ENCODE data around the gene USP36.

Gene USP36

GRCh38 chr17:78798695-78799559 is 41.7 kb downstream of the USP36 start:
- Histone ChIP-seq H3K79me2 (ENCODE audit: low read length) (peaks cover 40% of the 10 kb centered on the region), H3K4me2 (ENCODE audit: low read depth, low read length) (no peak overlapping the region), H3K4me3 (ENCODE audit: low read length) (no peak overlapping the region), H3K9ac (ENCODE audit: low read length) (no peak overlapping the region), H2AFZ (ENCODE audit: low read length) (no peak overlapping the region), H3K4me1 (ENCODE audit: low read length) (no peaks in the 10 kb centered on the region), H4K20me1 (ENCODE audit: insufficient read depth, low read length) (no peaks in the 10 kb centered on the region), H3K36me3 (replicated peaks; ENCODE audit: insufficient read depth, low read length) (peaks cover 20% of the 10 kb centered on the region), H3K9me2 (replicated peaks; ENCODE audit: insufficient read depth, low read length) (no peaks in the 10 kb centered on the region), H3K27me3 (replicated peaks; ENCODE audit: insufficient read depth, low read length) (no peaks in the 10 kb centered on the region), H3F3A (ENCODE audit: insufficient read depth, low read length) (no peaks in the 10 kb centered on the region), H3K9me3 (replicated peaks; ENCODE audit: insufficient read depth, low read length) (no peaks in the 10 kb centered on the region), H3K27ac (ENCODE audit: low read length) (no peak overlapping the region)
- TF ChIP-seq CTCF (IDR thresholded peaks at IDR 0.05; ENCODE audit: low read length) = peak; percentile 46
- TF ChIP-seq EZH2 (optimal IDR thresholded peaks at IDR 0.05; ENCODE audit: low read depth, low read length) = no peak
- DNase-seq = peak; percentile 45

GRCh38 chr17:78797691-78798585 is 42.7 kb downstream of the USP36 start:
- Histone ChIP-seq H3K27me3 (replicated peaks; ENCODE audit: insufficient read depth, low read length) (no peaks in the 10 kb centered on the region), H3K4me1 (ENCODE audit: low read length) (no peaks in the 10 kb centered on the region), H3K9me3 (replicated peaks; ENCODE audit: insufficient read depth, low read length) (no peaks in the 10 kb centered on the region), H3K36me3 (replicated peaks; ENCODE audit: insufficient read depth, low read length) (peaks cover 11% of the 10 kb centered on the region), H3K4me2 (ENCODE audit: low read depth, low read length) (no peak overlapping the region), H4K20me1 (ENCODE audit: insufficient read depth, low read length) (no peaks in the 10 kb centered on the region), H3K4me3 (ENCODE audit: low read length) (no peak overlapping the region), H3K27ac (ENCODE audit: low read length) (no peak overlapping the region), H3K9me2 (replicated peaks; ENCODE audit: insufficient read depth, low read length) (no peaks in the 10 kb centered on the region), H3K79me2 (ENCODE audit: low read length) (peaks cover 30% of the 10 kb centered on the region), H2AFZ (ENCODE audit: low read length) (no peak overlapping the region), H3F3A (ENCODE audit: insufficient read depth, low read length) (no peaks in the 10 kb centered on the region), H3K9ac (ENCODE audit: low read length) (no peak overlapping the region)
- DNase-seq = no peak
- no peak for TF ChIP-seq EZH2 (optimal IDR thresholded peaks at IDR 0.05; ENCODE audit: low read depth, low read length)
- no peak for TF ChIP-seq CTCF (IDR thresholded peaks at IDR 0.05; ENCODE audit: low read length)
- no peak for TF ChIP-seq EZH2phosphoT487 (IDR thresholded peaks at IDR 0.05; ENCODE audit: low read length)

- Histone ChIP-seq H4K20me1 (ENCODE audit: insufficient read depth, low read length) (no peaks in the 10 kb centered on the region), H3K9ac (ENCODE audit: low read length) (no peak overlapping the region), H3K36me3 (replicated peaks; ENCODE audit: insufficient read depth, low read length) (peaks cover 11% of the 10 kb centered on the region), H3K9me2 (replicated peaks; ENCODE audit: insufficient read depth, low read length) (no peaks in the 10 kb centered on the region), H3K4me3 (ENCODE audit: low read length) (no peak overlapping the region), H3F3A (ENCODE audit: insufficient read depth, low read length) (no peaks in the 10 kb centered on the region), H3K79me2 (ENCODE audit: low read length) (peaks cover 23% of the 10 kb centered on the region), H3K4me1 (ENCODE audit: low read length) (no peaks in the 10 kb centered on the region), H3K9me3 (replicated peaks; ENCODE audit: insufficient read depth, low read length) (no peaks in the 10 kb centered on the region), H3K27me3 (replicated peaks; ENCODE audit: insufficient read depth, low read length) (no peaks in the 10 kb centered on the region), H2AFZ (ENCODE audit: low read length) (no peak overlapping the region), H3K27ac (ENCODE audit: low read length) (no peak overlapping the region), H3K4me2 (ENCODE audit: low read depth, low read length) (no peak overlapping the region)
- no peak for DNase-seq
- TF ChIP-seq EZH2 (optimal IDR thresholded peaks at IDR 0.05; ENCODE audit: low read depth, low read length) (no peak), EZH2phosphoT487 (IDR thresholded peaks at IDR 0.05; ENCODE audit: low read length) (no peak), CTCF (IDR thresholded peaks at IDR 0.05; ENCODE audit: low read length) (no peak)
Observed at GRCh38 chr17:78797213-78797612, 43.4 kb downstream of the USP36 start.
